Mesendoderm (in vitro differentiated cells): Measurements from ENCODE around the gene CEP89.

Experiments
- DNase-seq: peaks from one replicate; pipeline ENCODE4 v3.0.0; 2013
- H2AK5ac ChIP-seq: 2 replicates; pipeline ENCODE4 v1.6.1; 2013; ENCODE audit warnings: low read length, inconsistent platforms
- H2BK120ac ChIP-seq: 2 replicates; pipeline ENCODE4 v1.6.1; 2013; ENCODE audit warnings: low read depth, mild to moderate bottlenecking, low read length, moderate library complexity, mixed read lengths
- H2BK15ac ChIP-seq: replicated peaks from 2 replicates; pipeline ENCODE4 v1.6.1; 2013; ENCODE audit warnings: low read depth, mild to moderate bottlenecking, moderate library complexity
- H2BK5ac ChIP-seq: 2 replicates; pipeline ENCODE4 v1.6.1; 2013; ENCODE audit warnings: low read length, inconsistent platforms
- H3K18ac ChIP-seq: 2 replicates; pipeline ENCODE4 v1.6.1; 2013; ENCODE audit warnings: mild to moderate bottlenecking, low read length, mixed read lengths
- H3K23ac ChIP-seq: one replicate; pipeline ENCODE4 v1.6.1; 2013; ENCODE audit warnings: low read length
- H3K27ac ChIP-seq: 2 replicates; pipeline ENCODE4 v1.5.1; 2013; ENCODE audit warnings: low read depth, mild to moderate bottlenecking, inconsistent platforms, low read length, moderate library complexity
- H3K27me3 ChIP-seq: 2 replicates; pipeline ENCODE4 v1.6.1; 2013; ENCODE audit warnings: low read length, control low read depth, mild to moderate bottlenecking, inconsistent platforms; ENCODE audit not compliant: insufficient read depth, poor library complexity
- H3K36me3 ChIP-seq: 2 replicates; pipeline ENCODE4 v1.6.1; 2013; ENCODE audit warnings: low read length, inconsistent platforms; ENCODE audit not compliant: control insufficient read depth, insufficient read depth
- H3K4ac ChIP-seq: one replicate; pipeline ENCODE4 v1.6.1; 2013; ENCODE audit warnings: low read depth, mild to moderate bottlenecking, low read length, moderate library complexity
- H3K4me1 ChIP-seq: 2 replicates; pipeline ENCODE4 v1.6.1; 2013; ENCODE audit warnings: low read depth, low read length, inconsistent platforms; ENCODE audit not compliant: control insufficient read depth
- H3K4me2 ChIP-seq: 2 replicates; pipeline ENCODE4 v1.6.1; 2013; ENCODE audit warnings: low read length
- H3K4me3 ChIP-seq: 2 replicates; pipeline ENCODE4 v1.5.1; 2013; ENCODE audit warnings: mild to moderate bottlenecking, low read length
- H3K56ac ChIP-seq: one replicate; pipeline ENCODE4 v1.6.1; 2013; ENCODE audit warnings: low read length
- H3K79me1 ChIP-seq: 2 replicates; pipeline ENCODE4 v1.6.1; 2013; ENCODE audit warnings: low read length, inconsistent platforms
- H3K79me2 ChIP-seq: 2 replicates; pipeline ENCODE4 v1.6.1; 2013; ENCODE audit warnings: mild to moderate bottlenecking, low read length; ENCODE audit not compliant: control insufficient read depth, insufficient read depth
- H3K9ac ChIP-seq: 2 replicates; pipeline ENCODE4 v1.6.1; 2013; ENCODE audit warnings: low read length, inconsistent platforms
- H4K5ac ChIP-seq: one replicate; pipeline ENCODE4 v1.6.1; 2013; ENCODE audit warnings: low read length
- H4K8ac ChIP-seq: one replicate; pipeline ENCODE4 v1.6.1; 2013; ENCODE audit warnings: low read depth, mild to moderate bottlenecking, control low read depth, low read length, moderate library complexity
- WGBS: extraction: QIAGEN DNeasy Blood & Tissue Kit; methylation state at CpG from one replicate; pipeline ENCODE4 v1.1.7; 2013; ENCODE audit warnings: low lambda C conversion rate, missing lambda C conversion rate; ENCODE audit not compliant: insufficient coverage; ENCODE audit errors: extremely low coverage; 5-methylcytosine and 5-hydroxymethylcytosine counted together

CEP89 gene

DNA sequence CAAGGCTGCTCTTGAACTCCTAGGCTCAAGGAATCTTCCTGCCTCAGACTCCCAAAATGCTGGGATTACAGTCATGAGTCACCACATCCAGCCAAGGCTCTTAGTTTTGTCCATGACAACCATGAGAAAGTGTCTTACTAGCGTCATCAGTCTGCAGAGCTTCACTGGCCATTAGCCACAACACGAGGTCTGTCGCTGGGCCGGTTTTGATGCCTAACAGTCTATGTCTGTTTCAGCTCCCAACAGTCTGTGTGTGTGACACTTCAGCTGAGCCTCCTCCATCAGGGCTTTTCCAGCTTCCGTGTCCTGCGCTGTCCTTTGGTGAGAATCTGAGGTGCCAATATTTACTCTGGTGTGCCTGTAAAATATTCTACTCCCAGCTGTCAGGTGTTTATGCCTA lies 47.6 kb downstream of the CEP89 start:
- H3K79me2 ChIP-seq, result no peaks in the 10 kb centered on the region
- H3K79me1 ChIP-seq, result no peaks in the 10 kb centered on the region
- H3K56ac ChIP-seq, result no peak overlapping the region
- no peaks in the 10 kb centered on the region for H3K4me1 ChIP-seq
- H3K4me3 ChIP-seq, result no peak overlapping the region
- H3K27ac ChIP-seq, result no peak overlapping the region
- H3K4me2 ChIP-seq, result no peak overlapping the region
- no CpG with 5 or more reads among the region's 6 CpGs for WGBS
- H3K9ac ChIP-seq, result no peak overlapping the region
- no peak overlapping the region for H3K23ac ChIP-seq
- H2BK15ac ChIP-seq, result no peak overlapping the region
- H3K36me3 ChIP-seq, result peaks cover 2% of the 10 kb centered on the region
- H2AK5ac ChIP-seq, result no peak overlapping the region
- H4K8ac ChIP-seq, result no peak overlapping the region
- H3K27me3 ChIP-seq, result no peaks in the 10 kb centered on the region
- H2BK120ac ChIP-seq, result no peak overlapping the region
- H3K18ac ChIP-seq, result no peak overlapping the region
- no peak for DNase-seq
- no peak overlapping the region for H2BK5ac ChIP-seq
- no peak overlapping the region for H4K5ac ChIP-seq
- no peak overlapping the region for H3K4ac ChIP-seq

DNA sequence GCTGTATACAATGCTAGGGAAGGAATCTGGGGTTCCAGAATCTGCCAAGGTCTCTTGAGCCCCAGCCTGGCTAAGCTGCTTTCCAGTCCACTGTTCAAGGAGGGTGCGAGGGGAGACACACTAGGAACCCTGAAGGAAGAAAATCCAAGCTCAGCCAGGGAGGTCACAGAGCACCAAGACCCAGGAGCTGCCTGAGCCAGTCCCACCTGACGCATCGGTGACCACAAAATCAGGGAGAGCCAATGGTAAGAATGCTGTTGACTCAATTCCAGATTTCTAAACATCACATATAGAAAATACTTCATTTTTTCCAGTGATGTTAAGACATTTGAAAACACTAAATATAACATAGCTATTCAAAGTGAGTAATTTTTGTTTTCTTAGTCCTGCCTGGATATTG lies 50.1 kb downstream of the CEP89 start:
- no peaks in the 10 kb centered on the region for H3K27me3 ChIP-seq
- no peak overlapping the region for H3K4me3 ChIP-seq
- no peak overlapping the region for H2AK5ac ChIP-seq
- H3K18ac ChIP-seq, result no peak overlapping the region
- no peak overlapping the region for H4K5ac ChIP-seq
- no peaks in the 10 kb centered on the region for H3K79me2 ChIP-seq
- no peak overlapping the region for H4K8ac ChIP-seq
- no peaks in the 10 kb centered on the region for H3K36me3 ChIP-seq
- H2BK5ac ChIP-seq, result no peak overlapping the region
- DNase-seq, result no peak
- no peak overlapping the region for H3K4me2 ChIP-seq
- H2BK15ac ChIP-seq, result no peak overlapping the region
- H3K9ac ChIP-seq, result no peak overlapping the region
- WGBS, result no CpG with 5 or more reads among the region's 3 CpGs
- H3K23ac ChIP-seq, result no peak overlapping the region
- no peak overlapping the region for H3K56ac ChIP-seq
- no peak overlapping the region for H3K4ac ChIP-seq
- H3K4me1 ChIP-seq, result no peaks in the 10 kb centered on the region
- H3K79me1 ChIP-seq, result no peaks in the 10 kb centered on the region
- no peak overlapping the region for H3K27ac ChIP-seq
- no peak overlapping the region for H2BK120ac ChIP-seq

- no peak overlapping the region for H2BK120ac ChIP-seq
- no peak for DNase-seq
- no peak overlapping the region for H3K9ac ChIP-seq
- H2BK15ac ChIP-seq, result no peak overlapping the region
- H4K8ac ChIP-seq, result no peak overlapping the region
- H4K5ac ChIP-seq, result no peak overlapping the region
- no peaks in the 10 kb centered on the region for H3K79me1 ChIP-seq
- H3K79me2 ChIP-seq, result no peaks in the 10 kb centered on the region
- H3K36me3 ChIP-seq, result no peaks in the 10 kb centered on the region
- no peak overlapping the region for H3K4me3 ChIP-seq
- H2BK5ac ChIP-seq, result no peak overlapping the region
- no peak overlapping the region for H3K18ac ChIP-seq
- H3K27me3 ChIP-seq, result no peaks in the 10 kb centered on the region
- H3K4ac ChIP-seq, result no peak overlapping the region
- H3K23ac ChIP-seq, result no peak overlapping the region
- WGBS, result no CpG with 5 or more reads among the region's 4 CpGs
- no peak overlapping the region for H3K56ac ChIP-seq
- H3K4me1 ChIP-seq, result no peaks in the 10 kb centered on the region
- H2AK5ac ChIP-seq, result no peak overlapping the region
- no peak overlapping the region for H3K27ac ChIP-seq
- no peak overlapping the region for H3K4me2 ChIP-seq
These were observed 52.4 kb downstream of the CEP89 start for GRCh38 chr19:32919365-32919764.

GRCh38 chr19:32917616-32917996 lies 54.2 kb downstream of the CEP89 start:
- Histone ChIP-seq H4K8ac (no peak overlapping the region), H2BK15ac (no peak overlapping the region), H3K4me3 (no peak overlapping the region), H3K9ac (no peak overlapping the region), H2AK5ac (no peak overlapping the region), H3K4me1 (no peaks in the 10 kb centered on the region), H3K4me2 (no peak overlapping the region), H3K4ac (no peak overlapping the region), H4K5ac (no peak overlapping the region), H3K27me3 (no peaks in the 10 kb centered on the region), H3K27ac (no peak overlapping the region), H3K79me1 (no peaks in the 10 kb centered on the region), H3K79me2 (no peaks in the 10 kb centered on the region), H2BK120ac (no peak overlapping the region), H3K23ac (no peak overlapping the region), H2BK5ac (no peak overlapping the region), H3K18ac (no peak overlapping the region), H3K56ac (no peak overlapping the region), H3K36me3 (no peaks in the 10 kb centered on the region)
- peak; percentile 73 for DNase-seq
- WGBS, result no CpG with 5 or more reads among the region's 8 CpGs

DNA sequence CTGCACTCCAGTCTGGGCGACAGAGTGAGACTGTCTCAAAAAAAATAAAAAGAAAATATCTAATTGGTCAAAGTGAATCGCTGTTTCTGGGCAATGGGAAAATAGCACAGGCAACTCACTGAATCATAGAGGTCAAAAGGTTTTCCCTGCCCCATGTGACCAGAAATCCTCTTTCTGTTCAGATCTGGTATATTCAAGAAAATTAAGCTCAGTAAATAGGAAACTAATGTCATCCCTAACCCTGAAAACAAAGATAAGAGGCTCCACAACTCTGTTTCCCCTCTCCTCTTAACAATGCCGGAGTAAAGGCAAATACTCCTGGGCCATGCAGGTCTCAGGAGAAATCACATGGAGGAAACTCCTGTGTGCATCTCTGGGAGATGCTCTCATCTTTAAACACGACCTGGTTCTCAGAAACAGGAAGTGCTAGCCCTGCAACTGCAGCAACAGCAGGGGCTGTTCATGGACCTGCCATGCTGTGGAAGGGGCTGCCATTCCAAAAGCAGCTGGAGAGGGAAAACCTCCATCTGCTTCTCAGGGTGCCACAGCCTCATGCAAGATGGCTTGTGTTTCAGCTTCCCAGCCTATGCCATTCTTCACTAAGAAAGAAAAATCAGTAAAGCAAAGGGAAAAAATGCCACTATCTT lies 54.7 kb downstream of the CEP89 start:
- Histone ChIP-seq H3K27ac (no peak overlapping the region), H3K4me3 (no peak overlapping the region), H3K9ac (no peak overlapping the region), H2BK120ac (no peak overlapping the region), H3K36me3 (no peaks in the 10 kb centered on the region), H2BK5ac (no peak overlapping the region), H2BK15ac (no peak overlapping the region), H3K56ac (no peak overlapping the region), H3K79me2 (no peaks in the 10 kb centered on the region), H3K4me2 (no peak overlapping the region), H3K4ac (no peak overlapping the region), H3K18ac (no peak overlapping the region), H3K27me3 (no peaks in the 10 kb centered on the region), H4K8ac (no peak overlapping the region), H3K4me1 (no peaks in the 10 kb centered on the region), H3K79me1 (no peaks in the 10 kb centered on the region), H2AK5ac (no peak overlapping the region), H3K23ac (no peak overlapping the region), H4K5ac (no peak overlapping the region)
- peak; percentile 17 for DNase-seq
- no CpG with 5 or more reads among the region's 4 CpGs for WGBS
